HG03469 (cell line): ENCODE measurements around the gene ZSCAN16.
A peak's percentile ranks its signal among the peaks of the same experiment; 100 is the strongest.

Experiments used
- ATAC-seq: cut with Tn5 transposase; IDR thresholded peaks from one replicate; pipeline ENCODE4 v1.9.1; 2021; ENCODE audit warnings: mild to moderate bottlenecking, moderate library complexity, moderate number of reproducible peaks; ENCODE audit not compliant: unreplicated experiment

Gene ZSCAN16

GRCh38 chr6:28125401-28125800 is 992 bp downstream of the ZSCAN16 start:
- ATAC-seq: no peak

GRCh38 chr6:28134015-28134414 is 9.6 kb downstream of the ZSCAN16 start:
- no peak for ATAC-seq

GRCh38 chr6:28134716-28135115 is 10.3 kb downstream of the ZSCAN16 start:
- ATAC-seq: no peak

GRCh38 chr6:28135393-28135792 is 11.0 kb downstream of the ZSCAN16 start:
- ATAC-seq: no peak

GRCh38 chr6:28136585-28137504 is 12.4 kb downstream of the ZSCAN16 start:
- ATAC-seq: peak; percentile 34

- ATAC-seq: no peak
These were observed 13.1 kb downstream of the ZSCAN16 start for GRCh38 chr6:28137505-28137981.

GRCh38 chr6:28139860-28140543 is 15.6 kb downstream of the ZSCAN16 start:
- ATAC-seq: no peak

GRCh38 chr6:28140616-28141015 is 16.2 kb downstream of the ZSCAN16 start:
- ATAC-seq: no peak

- ATAC-seq: peak; percentile 57
These were observed 17.3 kb downstream of the ZSCAN16 start, which contains the start of gene ZKSCAN8 for GRCh38 chr6:28141500-28142329. Gene ZKSCAN8, plus strand, starts transcription at chr6:28141883. Its CDS starts 6,525 bp downstream, at chr6:28148408.

- no peak for ATAC-seq
These were observed 18.0 kb downstream of the ZSCAN16 start for GRCh38 chr6:28142446-28142845.

GRCh38 chr6:28145231-28145630 is 20.8 kb downstream of the ZSCAN16 start:
- no peak for ATAC-seq

- ATAC-seq: no peak
These were observed 28.1 kb downstream of the ZSCAN16 start for GRCh38 chr6:28152531-28152930.

GRCh38 chr6:28153546-28153945 is 29.1 kb downstream of the ZSCAN16 start:
- ATAC-seq: no peak

GRCh38 chr6:28154357-28154756 is 29.9 kb downstream of the ZSCAN16 start:
- no peak for ATAC-seq

- no peak for ATAC-seq
These were observed 33.9 kb downstream of the ZSCAN16 start for GRCh38 chr6:28158318-28158717.

GRCh38 chr6:28159029-28159607 is 34.7 kb downstream of the ZSCAN16 start:
- ATAC-seq: no peak

GRCh38 chr6:28160233-28160632 is 35.8 kb downstream of the ZSCAN16 start:
- no peak for ATAC-seq

GRCh38 chr6:28161410-28162079 is 37.1 kb downstream of the ZSCAN16 start:
- ATAC-seq: peak; percentile 90

GRCh38 chr6:28165563-28165962 is 41.2 kb downstream of the ZSCAN16 start:
- no peak for ATAC-seq

- ATAC-seq: no peak
These were observed 42.7 kb downstream of the ZSCAN16 start for GRCh38 chr6:28167068-28167467.
